LNCAP (cell line): ENCODE results near the gene PODNL1.

Experiments
- CTCF ChIP-seq: fragments of 450-650 bp; IDR thresholded peaks from 2 replicates; pipeline ENCODE4 v1.5.1; 2017; ENCODE audit warnings: mild to moderate bottlenecking

PODNL1 gene

GRCh38 chr19:13983213-13983889, 45.1 kb upstream of the PODNL1 start:
- no peak for TF ChIP-seq CTCF

- TF ChIP-seq CTCF: no peak
Observed at GRCh38 chr19:13982773-13983172, 44.6 kb upstream of the PODNL1 start.

DNA sequence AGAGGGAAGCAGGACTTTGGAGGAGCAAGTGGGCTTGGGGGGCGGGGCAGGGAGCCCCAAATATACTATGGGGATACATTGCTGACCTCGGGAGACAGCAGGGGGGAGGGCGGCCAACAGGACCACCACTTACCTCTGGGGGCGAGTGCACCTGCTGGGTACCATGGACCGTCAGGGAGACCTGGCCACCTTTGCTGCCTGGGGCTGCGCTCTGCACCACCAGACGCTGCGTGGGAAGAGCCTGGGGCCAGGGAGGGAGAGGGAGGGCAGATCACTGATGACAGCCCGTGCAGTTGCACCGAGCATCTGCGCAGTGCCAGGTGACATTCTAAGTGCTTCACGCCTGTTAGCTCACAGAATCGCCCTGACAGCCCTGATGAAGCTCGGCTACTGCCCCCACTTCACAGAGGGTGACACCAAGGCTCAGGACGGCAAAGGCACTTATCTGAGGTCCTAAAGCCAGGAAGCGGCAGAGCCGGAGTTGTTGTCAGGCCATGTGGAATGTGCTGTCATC, 43.8 kb upstream of the PODNL1 start:
- TF ChIP-seq CTCF: no peak

- TF ChIP-seq CTCF: no peak
Observed at GRCh38 chr19:13981467-13981866, 43.2 kb upstream of the PODNL1 start.

GRCh38 chr19:13981021-13981420, 42.8 kb upstream of the PODNL1 start:
- no peak for TF ChIP-seq CTCF

DNA sequence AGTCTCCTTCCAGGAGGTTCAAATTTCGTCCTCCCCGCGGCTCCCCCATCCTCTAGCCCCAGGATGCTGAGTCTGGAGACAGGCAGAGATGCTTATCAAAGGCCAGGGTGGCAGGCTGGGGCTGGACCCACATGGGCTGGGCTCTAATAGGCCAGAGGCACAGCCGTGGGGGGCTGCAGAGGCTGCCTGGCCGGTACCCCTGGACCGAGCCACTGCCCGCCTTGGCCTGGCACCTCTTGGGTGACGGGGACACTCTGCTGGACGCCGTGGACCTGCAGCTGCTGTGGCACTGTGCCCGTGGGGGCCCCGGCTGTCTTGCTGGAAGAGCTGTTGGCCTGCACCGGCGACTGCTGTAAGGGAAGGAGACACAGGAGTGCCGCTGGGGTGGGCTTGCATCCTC, 42.1 kb upstream of the PODNL1 start:
- no peak for TF ChIP-seq CTCF

DNA sequence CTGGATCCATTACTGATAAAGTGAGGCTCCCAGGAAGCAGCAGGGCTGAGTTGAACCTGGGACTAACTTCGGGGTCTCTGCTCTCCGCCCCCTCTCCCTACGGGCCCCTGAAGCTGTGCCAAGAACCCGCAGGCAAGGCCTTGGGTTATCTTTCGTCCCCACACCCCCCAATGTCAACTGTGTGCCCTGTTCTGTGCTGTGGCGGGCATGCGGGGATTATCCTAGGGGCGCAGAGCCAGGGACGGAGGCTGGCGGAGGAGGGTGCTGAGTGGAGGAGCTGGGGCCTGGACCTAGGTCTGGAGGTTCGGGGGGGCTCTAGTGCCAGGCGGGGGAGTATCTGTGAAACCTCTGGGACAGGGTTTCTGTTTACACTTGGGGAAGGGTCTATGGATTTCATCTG, 41.5 kb upstream of the PODNL1 start:
- TF ChIP-seq CTCF: no peak

GRCh38 chr19:13979244-13979615, 41.0 kb upstream of the PODNL1 start:
- TF ChIP-seq CTCF: no peak
